Measurements from ENCODE around the gene CD19.
A peak's percentile ranks its signal among the peaks of the same experiment; 100 is the strongest.
"Not testable (repeated sequence)": the region's sequence is repeated elsewhere in the genome, so short reads cannot be mapped to it uniquely, and the experiment has no call there.

The CD19 gene

GRCh38 chr16:28910086-28911031 lies 21.4 kb upstream of the CD19 start:
- no peak for DNase-seq

- no peak for DNase-seq
These were observed 19.2 kb upstream of the CD19 start for GRCh38 chr16:28912558-28912957.

- no peak for DNase-seq
These were observed 17.6 kb upstream of the CD19 start for GRCh38 chr16:28913946-28914724.

GRCh38 chr16:28915181-28915580 lies 16.6 kb upstream of the CD19 start:
- no peak for DNase-seq

GRCh38 chr16:28917095-28917494 lies 14.7 kb upstream of the CD19 start:
- DNase-seq, result no peak

- no peak for DNase-seq
These were observed 13.1 kb upstream of the CD19 start for GRCh38 chr16:28918698-28919097.

GRCh38 chr16:28923231-28923587 lies 8.6 kb upstream of the CD19 start:
- DNase-seq, result no peak

- DNase-seq, result no peak
These were observed 7.9 kb upstream of the CD19 start for GRCh38 chr16:28923652-28924398.

GRCh38 chr16:28924399-28924761 lies 7.4 kb upstream of the CD19 start:
- no peak for DNase-seq

GRCh38 chr16:28924762-28925385 lies 6.9 kb upstream of the CD19 start, which contains the start of gene RABEP2:
Gene RABEP2 (minus strand): TSS chr16:28925238. CDS start chr16:28925163, 75 bp downstream.
- peak; percentile 63 for DNase-seq

GRCh38 chr16:28925386-28926228 lies 6.2 kb upstream of the CD19 start:
- DNase-seq, result no peak

- DNase-seq, result not testable (repeated sequence)
These were observed 5.5 kb upstream of the CD19 start for GRCh38 chr16:28926284-28926683.

GRCh38 chr16:28927815-28928214 lies 4.0 kb upstream of the CD19 start:
- DNase-seq, result no peak

GRCh38 chr16:28930203-28930602 lies 1.6 kb upstream of the CD19 start:
- DNase-seq, result no peak

GRCh38 chr16:28930652-28931051 lies 1.1 kb upstream of the CD19 start:
- no peak for DNase-seq

- no peak for DNase-seq
These were observed 769 bp downstream of the CD19 start for GRCh38 chr16:28932339-28933141.

GRCh38 chr16:28933171-28933570 lies 1.4 kb downstream of the CD19 start:
- DNase-seq, result no peak

- DNase-seq, result no peak
These were observed 3.6 kb downstream of the CD19 start for GRCh38 chr16:28935346-28935745.

- no peak for DNase-seq
These were observed 4.4 kb downstream of the CD19 start for GRCh38 chr16:28935924-28936783.

GRCh38 chr16:28936784-28937155 lies 5.0 kb downstream of the CD19 start:
- DNase-seq, result no peak
